Tibial nerve (tissue), 4 donors: ENCODE results near the gene RAP1GAP. TPM values are rescaled to one million over a fixed set of nuclear protein-coding genes. Genes with fewer than 3 reads are reported as not detected.

Experiments
- DNase-seq, 2 donors: peaks; one replicate each; pipeline ENCODE4 v3.0.0-alpha.2; 2019; ENCODE audit warnings: low spot score in 2 of 2
- H3K27ac ChIP-seq, 4 donors: fragments of 200-600 bp; sonication (generic) in 3 of 4; one replicate each; pipeline ENCODE4 v1.5.1; 2017 to 2019; ENCODE audit warnings: mild to moderate bottlenecking in 1 of 4
- H3K27me3 ChIP-seq, 2 donors: fragments of 200-600 bp; sonication (generic) in 1 of 2; one replicate each; pipeline versions ENCODE4 v1.5.1 to v1.6.0; 2017 to 2019
- H3K36me3 ChIP-seq, 3 donors: fragments of 200-600 bp; sonication (generic); one replicate each; pipeline ENCODE4 v1.5.1; 2018 to 2019
- H3K4me1 ChIP-seq, 4 donors: fragments of 200-600 bp; sonication (generic) in 3 of 4; one replicate each; pipeline ENCODE4 v1.5.1; 2017 to 2019
- H3K4me3 ChIP-seq, 4 donors: fragments of 200-600 bp; sonication (generic) in 3 of 4; one replicate each; pipeline ENCODE4 v1.5.1; 2017 to 2019; ENCODE audit warnings: mild to moderate bottlenecking in 1 of 4, moderate library complexity in 1 of 4
- H3K9me3 ChIP-seq, 4 donors: fragments of 200-600 bp; sonication (generic) in 3 of 4; one replicate each; pipeline ENCODE4 v1.5.1; 2017 to 2019
- CTCF ChIP-seq, 5 experiments: fragments of 200-600 bp in 3 of 5; fragments of 450-650 bp in 2 of 5; sonication (generic) in 3 of 5; IDR thresholded peaks; one replicate each; pipeline ENCODE4 v1.5.1; 2016 to 2019; ENCODE audit warnings: antibody characterized with exemption in 5 of 5, mild to moderate bottlenecking in 3 of 5, moderate library complexity in 2 of 5
- EP300 ChIP-seq, 2 donors: sonication (generic); formaldehyde crosslinking; IDR thresholded peaks; one replicate each; pipeline ENCODE4 v1.6.1; 2017; ENCODE audit warnings: antibody characterized with exemption in 2 of 2, mild to moderate bottlenecking in 1 of 2
- POLR2A ChIP-seq, 2 donors: fragments of 450-650 bp; IDR thresholded peaks; one replicate each; pipeline ENCODE4 v1.6.1; 2017; ENCODE audit warnings: antibody characterized with exemption in 2 of 2, mild to moderate bottlenecking in 2 of 2, moderate library complexity in 2 of 2
- WGBS, 2 donors: methylation state at CpG; one replicate each; pipeline ENCODE4 v1.1.5; 2018; 5-methylcytosine and 5-hydroxymethylcytosine counted together
- total RNA-seq, 4 donors: library from RNA; depleted of rRNA; stranded (reverse); fragments of >200 nt; gene quantifications; one replicate each; pipeline ENCODE4 v1.1.0, GENCODE V29; 2016

Gene RAP1GAP
- total RNA-seq, 4 donors from 2014 or later, result 2.4 to 5.1 (median 4.6) TPM

DNA sequence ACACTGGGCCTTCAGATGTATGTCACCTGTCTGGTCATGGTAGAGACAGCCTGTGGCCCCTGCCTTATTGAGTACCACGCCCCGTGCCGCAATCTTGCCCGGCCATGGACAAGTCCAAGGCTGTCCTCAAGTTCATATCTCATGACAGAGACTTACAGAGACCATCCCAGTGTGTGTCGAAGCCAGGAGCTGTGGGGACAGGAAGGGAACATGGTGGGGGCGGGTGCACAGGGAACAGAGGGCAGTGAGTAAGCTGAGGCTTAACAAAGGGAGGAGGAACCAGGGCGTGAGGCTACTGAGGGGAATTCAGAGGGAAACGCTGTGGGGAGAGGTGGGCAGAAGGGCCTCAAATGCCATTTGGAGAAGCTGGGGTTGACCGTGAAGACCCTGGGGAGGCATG is 84.1 kb downstream of the RAP1GAP start:
- Histone ChIP-seq H3K4me3 (no peak overlapping the region), H3K27me3 (peaks cover 0 to 30% of the 10 kb centered on the region in 2 donors), H3K9me3 (peaks cover 0 to 19% (median 0%) of the 10 kb centered on the region in 4 donors), H3K36me3 (no peaks in the 10 kb centered on the region), H3K4me1 (peaks cover 0 to 15% (median 3%) of the 10 kb centered on the region in 4 donors), H3K27ac (no peak overlapping the region)
- no peak for DNase-seq
- 62 to 64% methylated on average over 9 of the region's 9 CpGs for WGBS, 2 donors
- TF ChIP-seq POLR2A (IDR thresholded peaks at IDR 0.05) (no peak), CTCF (IDR thresholded peaks at IDR 0.05) (no peak), EP300 (IDR thresholded peaks at IDR 0.05) (no peak)

DNA sequence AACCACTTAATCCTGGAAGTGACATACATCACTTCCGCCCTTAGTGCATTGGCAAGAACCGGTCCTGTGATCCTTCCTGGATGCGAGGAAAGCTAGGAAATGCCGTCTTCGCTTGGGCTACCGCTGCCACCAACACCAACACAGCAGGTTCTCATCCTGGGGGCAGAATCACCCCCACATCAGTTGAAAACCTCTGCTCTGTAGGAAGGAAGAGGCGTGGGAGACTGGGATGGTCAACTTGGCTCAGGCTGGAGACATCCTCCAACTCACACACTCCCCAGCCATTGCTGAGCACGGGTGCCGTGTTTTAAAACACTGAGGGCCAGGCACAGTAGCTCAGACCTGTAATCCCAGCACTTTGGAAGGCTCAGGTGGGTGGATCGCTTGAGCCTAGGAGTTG is 85.1 kb downstream of the RAP1GAP start:
- no peak for TF ChIP-seq POLR2A (IDR thresholded peaks at IDR 0.05)
- peaks cover 0 to 24% (median 0%) of the 10 kb centered on the region in 4 donors for H3K9me3 ChIP-seq

GRCh38 chr1:21579791-21580190 is 89.4 kb downstream of the RAP1GAP start:
- Histone ChIP-seq H3K36me3 (no peaks in the 10 kb centered on the region), H3K4me1 (peaks cover 0 to 4% (median 0%) of the 10 kb centered on the region in 4 donors), H3K9me3 (peaks cover 0 to 24% (median 0%) of the 10 kb centered on the region in 4 donors), H3K4me3 (no peak overlapping the region), H3K27ac (no peak overlapping the region), H3K27me3 (peaks cover 0 to 7% of the 10 kb centered on the region in 2 donors)
- TF ChIP-seq EP300 (IDR thresholded peaks at IDR 0.05), result no peak
- no peak for TF ChIP-seq POLR2A (IDR thresholded peaks at IDR 0.05)
- TF ChIP-seq CTCF (IDR thresholded peaks at IDR 0.05), result no peak
- no peak for DNase-seq
- WGBS, 2 donors, result 63 to 71% methylated on average over 3 of the region's 3 CpGs

More for the DNA sequence above, 85.1 kb downstream of the RAP1GAP start:
- Histone ChIP-seq H3K4me1 (peaks cover 0 to 14% (median 3%) of the 10 kb centered on the region in 4 donors), H3K27me3 (peaks cover 0 to 26% of the 10 kb centered on the region in 2 donors), H3K4me3 (no peak overlapping the region), H3K27ac (no peak overlapping the region), H3K36me3 (no peaks in the 10 kb centered on the region)
- no peak for DNase-seq
- WGBS, 2 donors, result 76 to 77% methylated on average over 10 of the region's 10 CpGs

GRCh38 chr1:21577933-21578332 is 91.2 kb downstream of the RAP1GAP start:
- H3K4me3 ChIP-seq, result no peak overlapping the region
- H3K9me3 ChIP-seq, result peaks cover 0 to 24% (median 0%) of the 10 kb centered on the region in 4 donors
- WGBS, 2 donors, result 76 to 77% methylated on average over 9 of the region's 9 CpGs
- no peak for DNase-seq
- no peaks in the 10 kb centered on the region for H3K36me3 ChIP-seq
- peaks cover 0 to 16% (median 1%) of the 10 kb centered on the region in 4 donors for H3K4me1 ChIP-seq
- no peak for TF ChIP-seq POLR2A (IDR thresholded peaks at IDR 0.05)
- TF ChIP-seq EP300 (IDR thresholded peaks at IDR 0.05), result no peak
- no peak for TF ChIP-seq CTCF (IDR thresholded peaks at IDR 0.05)
- peaks cover 0 to under 1% of the 10 kb centered on the region in 2 donors for H3K27me3 ChIP-seq
- H3K27ac ChIP-seq, result no peak overlapping the region

DNA sequence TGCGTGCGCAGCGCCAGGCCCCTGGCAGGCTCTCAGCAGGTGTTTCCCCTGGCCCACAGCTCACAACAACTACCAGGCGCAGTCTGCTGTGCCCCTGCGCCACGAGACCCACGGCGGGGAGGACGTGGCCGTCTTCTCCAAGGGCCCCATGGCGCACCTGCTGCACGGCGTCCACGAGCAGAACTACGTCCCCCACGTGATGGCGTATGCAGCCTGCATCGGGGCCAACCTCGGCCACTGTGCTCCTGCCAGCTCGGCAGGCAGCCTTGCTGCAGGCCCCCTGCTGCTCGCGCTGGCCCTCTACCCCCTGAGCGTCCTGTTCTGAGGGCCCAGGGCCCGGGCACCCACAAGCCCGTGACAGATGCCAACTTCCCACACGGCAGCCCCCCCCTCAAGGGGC is 91.8 kb downstream of the RAP1GAP start:
- H3K4me3 ChIP-seq, result no peak overlapping the region
- TF ChIP-seq CTCF (IDR thresholded peaks at IDR 0.05), result no peak
- no peak for TF ChIP-seq POLR2A (IDR thresholded peaks at IDR 0.05)
- H3K4me1 ChIP-seq, result peaks cover 0 to 16% (median 1%) of the 10 kb centered on the region in 4 donors
- H3K27ac ChIP-seq, result no peak overlapping the region
- WGBS, 2 donors, result 85 to 89% methylated on average over 19 to 26 of the region's 26 CpGs
- H3K9me3 ChIP-seq, result peaks cover 0 to 21% (median 0%) of the 10 kb centered on the region in 4 donors
- no peaks in the 10 kb centered on the region for H3K36me3 ChIP-seq
- H3K27me3 ChIP-seq, result no peaks in the 10 kb centered on the region
- DNase-seq, result no peak

DNA sequence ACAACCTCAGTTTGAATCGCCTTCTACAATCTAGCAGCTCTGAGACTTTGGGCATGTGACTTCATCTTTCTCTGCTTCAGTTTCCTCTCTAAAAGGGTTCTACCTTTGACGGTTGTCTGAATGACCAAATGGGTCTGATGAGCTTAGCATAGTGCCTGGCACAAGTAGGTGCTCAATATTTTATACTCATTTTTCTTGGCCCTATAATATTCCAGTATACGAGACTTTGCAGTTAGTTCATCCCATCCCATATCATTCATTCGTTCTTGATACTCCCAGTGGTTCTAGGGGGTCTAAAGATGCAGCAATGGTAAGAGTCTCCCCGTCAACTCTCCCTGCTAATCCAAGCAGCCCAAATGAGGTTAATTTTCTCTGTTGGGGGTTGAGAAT is 92.4 kb downstream of the RAP1GAP start:
- TF ChIP-seq POLR2A (IDR thresholded peaks at IDR 0.05) (no peak), EP300 (IDR thresholded peaks at IDR 0.05) (no peak)
- H3K9me3 ChIP-seq, result peaks cover 0 to 23% (median 0%) of the 10 kb centered on the region in 4 donors
- no peaks in the 10 kb centered on the region for H3K27me3 ChIP-seq
- DNase-seq, result no peak
- no peaks in the 10 kb centered on the region for H3K36me3 ChIP-seq
- 90 to 92% methylated on average over 5 of the region's 5 CpGs for WGBS, 2 donors
- H3K27ac ChIP-seq, result no peak overlapping the region
- H3K4me3 ChIP-seq, result no peak overlapping the region
- peaks cover 0 to 16% (median 1%) of the 10 kb centered on the region in 4 donors for H3K4me1 ChIP-seq
